H1 (cell line): ENCODE results near the gene RAB1A. TPM values are rescaled to one million over a fixed set of nuclear protein-coding genes. Genes with fewer than 3 reads are reported as not detected.

ENCODE experiments used
- CTCF ChIA-PET: fragments of 300-600 bp; sonication (Branson Sonifier 250); formaldehyde crosslinking; loops from one replicate; lab custom pipeline; 2021; ENCODE audit not compliant: partially characterized antibody; lab: Charles Lee
- POLR2A ChIA-PET: fragments of 300-600 bp; sonication (Branson Sonifier 250); formaldehyde crosslinking; loops from one replicate; lab custom pipeline; 2021; ENCODE audit warnings: inconsistent platforms; ENCODE audit not compliant: partially characterized antibody; lab: Charles Lee
- DNase-seq, 2 experiments: peaks; one replicate each; pipeline versions ENCODE4 v3.0.0 to v3.0.0-alpha.2; 2010 to 2022; ENCODE audit warnings: low spot score in 2 of 2, low read depth in 1 of 2, mixed read lengths in 1 of 2
- FAIRE-seq: peaks from 2 replicates; lab custom pipeline; 2011; peaks lifted over from hg19 to GRCh38; lab: Jason Lieb, UNC
- H2AFZ ChIP-seq: 2 replicates; pipeline ENCODE4 v1.8.1; 2012; ENCODE audit warnings: low read length, inconsistent platforms
- H2AK5ac ChIP-seq: 2 replicates; pipeline ENCODE4 v1.6.1; 2013; ENCODE audit warnings: low read depth, low read length
- H2BK120ac ChIP-seq: replicated peaks from 2 replicates; pipeline ENCODE3; 2013; ENCODE audit warnings: low read depth, low read length, inconsistent platforms
- H2BK12ac ChIP-seq: 2 replicates; pipeline ENCODE4 v1.6.1; 2013; ENCODE audit warnings: low read depth, low read length
- H2BK15ac ChIP-seq: 2 replicates; pipeline ENCODE4 v1.6.1; 2013; ENCODE audit warnings: low read length
- H2BK20ac ChIP-seq: 2 replicates; pipeline ENCODE4 v1.6.1; 2013; ENCODE audit warnings: low read length
- H2BK5ac ChIP-seq: 2 replicates; pipeline ENCODE4 v1.6.1; 2013; ENCODE audit warnings: low read depth, low read length
- H3K14ac ChIP-seq: 2 replicates; pipeline ENCODE4 v1.6.1; 2013; ENCODE audit warnings: inconsistent platforms; ENCODE audit not compliant: insufficient read length
- H3K18ac ChIP-seq: 2 replicates; pipeline ENCODE4 v1.6.1; 2013; ENCODE audit warnings: low read length; ENCODE audit errors: extremely low read depth
- H3K23ac ChIP-seq: 2 replicates; pipeline ENCODE4 v1.6.1; 2013; ENCODE audit warnings: inconsistent platforms; ENCODE audit not compliant: insufficient read length
- H3K23me2 ChIP-seq: 2 replicates; pipeline ENCODE4 v1.6.1; 2013; ENCODE audit warnings: low read depth, low read length
- H3K27ac ChIP-seq: 2 replicates; pipeline ENCODE4 v1.6.1; 2011; ENCODE audit warnings: low read depth, low read length, inconsistent platforms
- H3K27me3 ChIP-seq, 4 experiments: replicated peaks in 1 of 4; 1 replicate in 1 of 4; 2 replicates in 3 of 4; pipeline versions ENCODE4 v1.6.1 to v1.8.1; 2011 to 2013; ENCODE audit warnings: low read length in 3 of 4, mild to moderate bottlenecking in 3 of 4, inconsistent platforms in 2 of 4, mixed read lengths in 2 of 4, moderate library complexity in 1 of 4; ENCODE audit not compliant: control insufficient read depth in 3 of 4, insufficient read depth in 3 of 4; ENCODE audit errors: extremely low read depth in 1 of 4
- H3K36me3 ChIP-seq, 4 experiments: 2 replicates each; pipeline versions ENCODE4 v1.6.1 to v1.8.1; 2011 to 2013; ENCODE audit warnings: mild to moderate bottlenecking in 4 of 4, low read length in 3 of 4, moderate library complexity in 2 of 4, control low read depth in 1 of 4, inconsistent platforms in 1 of 4; ENCODE audit not compliant: insufficient read depth in 4 of 4, control insufficient read depth in 2 of 4
- H3K4ac ChIP-seq: replicated peaks from 2 replicates; pipeline ENCODE3; 2013; ENCODE audit warnings: low read length, low read depth, mixed read lengths, inconsistent platforms; ENCODE audit not compliant: insufficient read length
- H3K4me1 ChIP-seq, 4 experiments: replicated peaks in 1 of 4; 1 replicate in 1 of 4; 2 replicates in 3 of 4; pipeline versions ENCODE4 v1.6.1 to v1.8.1; 2011 to 2013; ENCODE audit warnings: low read length in 3 of 4, inconsistent platforms in 2 of 4, mixed read lengths in 1 of 4; ENCODE audit not compliant: insufficient read depth in 4 of 4, control insufficient read depth in 3 of 4
- H3K4me2 ChIP-seq, 2 experiments: 2 replicates each; pipeline versions ENCODE4 v1.6.1 to v1.8.1; 2011 to 2013; ENCODE audit warnings: low read depth in 2 of 2, low read length in 2 of 2, control low read depth in 1 of 2, inconsistent platforms in 1 of 2, mild to moderate bottlenecking in 1 of 2; ENCODE audit not compliant: insufficient read depth in 1 of 2
- H3K4me3 ChIP-seq, 4 experiments: fragments of 200-600, 300-600 bp in 1 of 4; sonication (generic), shearing (Covaris generic), sonication (Bioruptor Twin) in 1 of 4; 2 replicates each; pipeline versions ENCODE4 v1.5.1 to v1.8.1; 2011 to 2016; ENCODE audit warnings: low read length in 4 of 4, low read depth in 3 of 4, control low read depth in 2 of 4, inconsistent platforms in 2 of 4, mild to moderate bottlenecking in 2 of 4, mixed read lengths in 1 of 4, moderate library complexity in 1 of 4; ENCODE audit not compliant: insufficient read depth in 2 of 4; ENCODE audit errors: extremely low read depth in 1 of 4
- H3K56ac ChIP-seq: replicated peaks from 2 replicates; pipeline ENCODE3; 2013; ENCODE audit warnings: low read depth, mild to moderate bottlenecking, mixed read lengths, low read length, inconsistent platforms; ENCODE audit not compliant: insufficient read length
- H3K79me1 ChIP-seq: 2 replicates; pipeline ENCODE4 v1.6.1; 2013; ENCODE audit warnings: low read depth, low read length, control low read depth
- H3K79me2 ChIP-seq, 2 experiments: 2 replicates each; pipeline versions ENCODE4 v1.6.1 to v1.8.1; 2012 to 2013; ENCODE audit warnings: low read length in 2 of 2, mild to moderate bottlenecking in 2 of 2, inconsistent platforms in 1 of 2; ENCODE audit not compliant: insufficient read depth in 2 of 2, control insufficient read depth in 1 of 2
- H3K9ac ChIP-seq, 4 experiments: replicated peaks in 1 of 4; 1 replicate in 1 of 4; 2 replicates in 3 of 4; pipeline versions ENCODE4 v1.6.1 to v1.8.1; 2011 to 2013; ENCODE audit warnings: low read depth in 3 of 4, low read length in 3 of 4, control low read depth in 2 of 4, mild to moderate bottlenecking in 2 of 4, moderate library complexity in 2 of 4, inconsistent platforms in 1 of 4; ENCODE audit errors: extremely low read depth in 1 of 4
- H3K9me3 ChIP-seq, 2 experiments: 2 replicates each; pipeline versions ENCODE4 v1.6.1 to v1.8.1; 2012 to 2013; ENCODE audit warnings: mild to moderate bottlenecking in 2 of 2, moderate library complexity in 2 of 2, control low read depth in 1 of 2, inconsistent platforms in 1 of 2, low read depth in 1 of 2, low read length in 1 of 2, mixed read lengths in 1 of 2; ENCODE audit not compliant: insufficient read depth in 2 of 2
- H4K20me1 ChIP-seq, 2 experiments: replicated peaks in 1 of 2; 2 replicates each; pipeline versions ENCODE3 to v1.8.1; 2011 to 2013; ENCODE audit warnings: inconsistent platforms in 2 of 2, low read length in 2 of 2, mild to moderate bottlenecking in 1 of 2; ENCODE audit not compliant: insufficient read depth in 2 of 2, control insufficient read depth in 1 of 2
- H4K5ac ChIP-seq: 2 replicates; pipeline ENCODE4 v1.6.1; 2013; ENCODE audit warnings: low read length, low read depth, mixed read lengths, inconsistent platforms; ENCODE audit not compliant: insufficient read length
- H4K8ac ChIP-seq: 2 replicates; pipeline ENCODE4 v1.8.0; 2013; ENCODE audit warnings: mild to moderate bottlenecking, moderate library complexity, low read length, inconsistent platforms; ENCODE audit not compliant: insufficient read depth; ENCODE audit errors: extremely low read depth
- H4K91ac ChIP-seq: replicated peaks from 2 replicates; pipeline ENCODE3; 2013; ENCODE audit warnings: low read length, mixed read lengths, inconsistent platforms; ENCODE audit not compliant: insufficient read length
- BCL11A ChIP-seq, 2 experiments: IDR thresholded peaks; one replicate each; pipeline ENCODE4 v1.6.1; 2011; ENCODE audit warnings: low read depth in 2 of 2, low read length in 2 of 2, mild to moderate bottlenecking in 2 of 2
- EGR1 ChIP-seq: IDR thresholded peaks from 2 replicates; pipeline ENCODE4 v1.6.1; 2011; ENCODE audit warnings: low read depth, low read length, borderline replicate concordance
- KDM4A ChIP-seq: IDR thresholded peaks from one replicate; pipeline ENCODE4 v1.7.1; 2012; ENCODE audit warnings: low read depth, mild to moderate bottlenecking, moderate library complexity, low read length, inconsistent platforms; ENCODE audit not compliant: severe bottlenecking
- PHF8 ChIP-seq: fragments of 200-600 bp; sonication (generic); conservative IDR thresholded peaks from 2 replicates; pipeline ENCODE4 v1.7.1; 2012; ENCODE audit warnings: low read depth, mild to moderate bottlenecking, inconsistent platforms, low read length, moderate library complexity
- RBBP5 ChIP-seq: IDR thresholded peaks from 2 replicates; pipeline ENCODE4 v1.7.1; 2012; ENCODE audit warnings: low read depth, mild to moderate bottlenecking, inconsistent platforms, low read length, moderate library complexity, borderline replicate concordance
- SP2 ChIP-seq: IDR thresholded peaks from 2 replicates; pipeline ENCODE4 v1.6.1; 2012; ENCODE audit warnings: mild to moderate bottlenecking, low read length, inconsistent platforms
- SP4 ChIP-seq: IDR thresholded peaks from 2 replicates; pipeline ENCODE4 v1.6.1; 2012; ENCODE audit warnings: low read length, inconsistent platforms
- SUZ12 ChIP-seq: fragments of 200-600 bp; sonication (generic); IDR thresholded peaks from 2 replicates; pipeline ENCODE4 v1.6.1; 2012; ENCODE audit warnings: mild to moderate bottlenecking, inconsistent platforms, low read length, moderate library complexity, mixed read lengths
- YY1 ChIP-seq: IDR thresholded peaks from 2 replicates; pipeline ENCODE4 v1.6.1; 2011; ENCODE audit warnings: low read depth, mild to moderate bottlenecking, low read length
- WGBS, 2 experiments: shearing (Covaris generic) in 1 of 2; methylation state at CpG; one replicate each; pipeline versions ENCODE4 v1.1.6 to v1.1.7; 2013 to 2015; ENCODE audit warnings: low lambda C conversion rate in 2 of 2, mixed read lengths in 2 of 2, inconsistent platforms in 1 of 2, low coverage in 1 of 2, missing lambda C conversion rate in 1 of 2; ENCODE audit not compliant: insufficient replicate concordance in 2 of 2, insufficient coverage in 1 of 2, insufficient read length in 1 of 2; ENCODE audit errors: extremely low coverage in 1 of 2, missing lambda C conversion rate in 1 of 2; 5-methylcytosine and 5-hydroxymethylcytosine counted together
- polyA plus RNA-seq, 7 experiments: library from polyadenylated mRNA; depleted of rRNA in 3 of 7; stranded (reverse) in 5 of 7; unstranded in 2 of 7; fragments of >200 nt in 5 of 7; fragments of 200-250 nt in 2 of 7; gene quantifications; 1 replicate in 5 of 7; 2 replicates in 1 of 7; 4 replicates in 1 of 7; pipeline versions ENCODE4 v1.2.1 to v1.2.3, GENCODE V29; 2011 to 2013; ENCODE audit warnings: missing spikeins in 2 of 7, mixed read lengths in 2 of 7
- total RNA-seq: library from RNA; stranded (reverse); fragmentation: NEBNext Ultra II Directional; extraction: Animal tissue kit (Norgen Biotek cat#: 25700); gene quantifications from 2 replicates; pipeline ENCODE4 v1.2.1, GENCODE V29; 2021
- TF ChIP-seq, protein P1 (sequence below): IDR thresholded peaks from 2 replicates; pipeline ENCODE4 v1.6.1; 2012; ENCODE audit warnings: inconsistent platforms

Gene RAB1A
- total and polyA plus RNA-seq, 2 of the 8 experiments (the other 6 are each of a cell fraction or from before 2014, with no cell fraction given): 77.9 to 120 TPM

DNA sequence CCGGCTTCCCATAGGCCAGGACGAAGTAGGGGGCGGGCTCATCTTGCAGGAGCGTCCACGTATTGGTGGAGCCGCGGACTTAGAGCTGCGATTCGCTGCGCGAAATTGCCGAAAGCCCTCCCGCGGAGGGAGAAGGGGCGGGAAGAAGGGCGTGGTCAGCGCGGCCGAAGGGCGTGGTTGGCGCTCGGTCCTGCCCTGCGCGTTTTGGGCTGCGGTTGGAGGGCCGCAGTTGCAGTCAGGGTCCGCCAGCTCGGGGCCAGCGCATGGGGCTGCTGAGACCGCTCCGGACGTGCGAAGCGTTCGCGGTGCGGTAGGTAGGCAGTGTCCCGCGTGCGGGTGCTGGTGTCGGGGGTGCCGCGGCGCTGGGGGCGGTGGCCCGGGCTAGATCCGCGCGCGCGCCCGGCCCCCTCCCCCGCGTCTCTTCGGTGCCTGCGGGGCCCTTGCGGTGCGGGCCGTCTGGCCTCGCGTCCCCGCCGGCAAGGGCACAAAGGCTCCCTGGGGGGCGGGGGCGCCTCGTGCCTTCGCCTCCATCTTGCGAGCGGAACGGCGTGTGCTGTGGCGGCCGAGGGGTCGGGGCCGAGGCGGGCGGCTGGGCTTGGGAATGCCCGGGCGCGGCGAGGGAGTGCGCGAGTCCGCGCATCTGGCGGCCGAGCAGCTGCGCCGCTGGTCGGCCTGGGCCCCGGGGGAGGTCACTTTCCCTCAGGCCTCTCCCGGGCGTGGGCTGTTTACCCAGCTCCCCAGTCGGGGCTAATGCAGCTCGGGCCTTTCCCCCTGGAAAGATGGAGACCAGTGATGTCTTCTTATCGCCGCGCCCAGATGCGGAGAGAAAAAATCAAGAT, 73.5 kb downstream of the RAB1A start, which contains the start of gene CEP68:
Gene CEP68 (plus strand): TSS at position 202 of the 839 bp plus-strand sequence. CDS start 13,029 bp downstream, outside the sequence.
- Histone ChIP-seq H3K56ac (no peak within 1 kb of the TSS), H3K27ac (peak within 1 kb of the TSS; percentile 78), H2BK20ac (no peak within 1 kb of the TSS), H2AFZ (no peak within 1 kb of the TSS), H3K18ac (peak within 1 kb of the TSS; percentile 52; the same call in 1 of the 2 replicates), H3K4me2 (peak within 1 kb of the TSS; percentile 87 to 90), H2BK5ac (no peak within 1 kb of the TSS), H3K9ac (peak within 1 kb of the TSS; percentile 69 to 90 (median 88)), H4K91ac (peak within 1 kb of the TSS; percentile 66), H2AK5ac (no peak within 1 kb of the TSS), H3K79me2 (peaks cover 9 to 45% of the 10 kb centered on the region in 2 experiments; a peak in 3 of 4 replicates), H2BK120ac (no peak within 1 kb of the TSS), H3K23me2 (peaks cover 9% of the 10 kb centered on the region), H3K27me3 (peaks cover 0 to 3% (median 1%) of the 10 kb centered on the region in 4 experiments; a peak in 1 of 7 replicates), H3K4me3 (peak within 1 kb of the TSS; percentile 67 to 86 (median 76)), H2BK12ac (peak within 1 kb of the TSS; percentile 65), H4K5ac (peak within 1 kb of the TSS; percentile 47), H3K14ac (no peak within 1 kb of the TSS), H4K8ac (peak within 1 kb of the TSS; percentile 97; the same call in 1 of the 2 replicates), H2BK15ac (no peak within 1 kb of the TSS), H4K20me1 (peaks cover 2 to 11% of the 10 kb centered on the region in 2 experiments), H3K4me1 (peaks cover 0 to 7% (median 3%) of the 10 kb centered on the region in 4 experiments; a peak in 4 of 7 replicates), H3K23ac (no peak within 1 kb of the TSS), H3K79me1 (peaks cover 13% of the 10 kb centered on the region; the same call in 1 of the 2 replicates), H3K36me3 (no peaks in the 10 kb centered on the region; a peak in 1 of 8 replicates), H3K4ac (no peak within 1 kb of the TSS), H3K9me3 (no peaks in the 10 kb centered on the region)
- WGBS, 2 experiments: 2% methylated on average over 62 of the region's 99 CpGs; no CpG with 5 or more reads in 1 of the 2 experiments
- ChIA-PET CTCF (interaction anchor here (0.9 to 3.1 kb wide), 10 partner anchors 9 to 440 kb away, joined by 3 to 17 read pairs (median 4); no protein-coding TSS in a partner anchor), POLR2A (interaction anchor here (0.6 to 8.1 kb wide), 27 partner anchors 9 to 503 kb away, joined by 3 to 84 read pairs (median 4); partner anchors contain the start of genes ACTR2 and RAB1A)
- peak; percentile 28 for FAIRE-seq
- peak; percentile 95 to 98 for DNase-seq
- peak; percentile 81; the same call in 1 of the 2 replicates for TF ChIP-seq YY1
- peak; percentile 45; the same call in 1 of the 2 replicates for TF ChIP-seq RBBP5
- peak; percentile 63 for TF ChIP-seq KDM4A
- TF ChIP-seq EGR1: no peak
- peak; percentile 74 for TF ChIP-seq SP2
- TF ChIP-seq PHF8: peak; percentile 85
- TF ChIP-seq, protein P1, sequence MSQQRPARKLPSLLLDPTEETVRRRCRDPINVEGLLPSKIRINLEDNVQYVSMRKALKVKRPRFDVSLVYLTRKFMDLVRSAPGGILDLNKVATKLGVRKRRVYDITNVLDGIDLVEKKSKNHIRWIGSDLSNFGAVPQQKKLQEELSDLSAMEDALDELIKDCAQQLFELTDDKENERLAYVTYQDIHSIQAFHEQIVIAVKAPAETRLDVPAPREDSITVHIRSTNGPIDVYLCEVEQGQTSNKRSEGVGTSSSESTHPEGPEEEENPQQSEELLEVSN: peak; percentile 16; the same call in 1 of the 2 replicates
- TF ChIP-seq SP4: 0 out of 2 replicates have a peak, but pooled peaks have one; percentile 39
- TF ChIP-seq SUZ12: no peak
- TF ChIP-seq BCL11A (IDR thresholded peaks at IDR 0.05; ENCODE audit: low read depth in 2 of 2, low read length in 2 of 2): no peak
